Activated CD8-positive, alpha-beta memory T cell treated with anti-CD3 and anti-CD28 coated beads, Interleukin-2, amount 10 ng/mL, durations not matched to agents 7 days and 5 days (primary cell): Measurements from ENCODE around the gene EIF1. TPM values are rescaled to one million over a fixed set of nuclear protein-coding genes. Genes with fewer than 3 reads are reported as not detected.
"Not testable (repeated sequence)": the region's sequence is repeated elsewhere in the genome, so short reads cannot be mapped to it uniquely, and the experiment has no call there.

Experiments
- ATAC-seq: fragments of 150-1000 bp; cut with Tn5 transposase; one replicate; pipeline ENCODE4 v1.10.0; 2021; ENCODE audit warnings: moderate library complexity
- CTCF ChIA-PET: fragments of 350-600 bp; sonication (Branson Sonifier 250); formaldehyde crosslinking; loops from one replicate; lab custom pipeline; 2021; ENCODE audit warnings: antibody characterized with exemption; lab: Charles Lee
- DNase-seq: peaks from one replicate; pipeline ENCODE4 v3.0.0-alpha.2; 2020
- H3K27ac Mint-ChIP-seq: one replicate; pipeline ENCODE4 v1.8.0; 2021; ENCODE audit warnings: mild to moderate bottlenecking, mixed read lengths
- H3K27me3 Mint-ChIP-seq: one replicate; pipeline ENCODE4 v1.8.0; 2021; ENCODE audit warnings: mixed read lengths
- H3K36me3 Mint-ChIP-seq: one replicate; pipeline ENCODE4 v1.8.0; 2021; ENCODE audit warnings: mild to moderate bottlenecking, mixed read lengths
- H3K4me1 Mint-ChIP-seq: one replicate; pipeline ENCODE4 v1.8.0; 2021; ENCODE audit warnings: mixed read lengths
- H3K4me3 Mint-ChIP-seq: one replicate; pipeline ENCODE4 v1.8.0; 2021; ENCODE audit warnings: mild to moderate bottlenecking, moderate library complexity, mixed read lengths
- H3K9me3 Mint-ChIP-seq: one replicate; pipeline ENCODE4 v1.8.0; 2022; ENCODE audit warnings: low read depth, mixed read lengths
- total RNA-seq, 2 experiments: library from RNA; stranded (reverse); gene quantifications; one replicate each; pipeline ENCODE4 v1.2.3, GENCODE V29; 2021

EIF1 gene
- total RNA-seq, 2 experiments from 2014 or later, result 593 to 900 TPM

DNA sequence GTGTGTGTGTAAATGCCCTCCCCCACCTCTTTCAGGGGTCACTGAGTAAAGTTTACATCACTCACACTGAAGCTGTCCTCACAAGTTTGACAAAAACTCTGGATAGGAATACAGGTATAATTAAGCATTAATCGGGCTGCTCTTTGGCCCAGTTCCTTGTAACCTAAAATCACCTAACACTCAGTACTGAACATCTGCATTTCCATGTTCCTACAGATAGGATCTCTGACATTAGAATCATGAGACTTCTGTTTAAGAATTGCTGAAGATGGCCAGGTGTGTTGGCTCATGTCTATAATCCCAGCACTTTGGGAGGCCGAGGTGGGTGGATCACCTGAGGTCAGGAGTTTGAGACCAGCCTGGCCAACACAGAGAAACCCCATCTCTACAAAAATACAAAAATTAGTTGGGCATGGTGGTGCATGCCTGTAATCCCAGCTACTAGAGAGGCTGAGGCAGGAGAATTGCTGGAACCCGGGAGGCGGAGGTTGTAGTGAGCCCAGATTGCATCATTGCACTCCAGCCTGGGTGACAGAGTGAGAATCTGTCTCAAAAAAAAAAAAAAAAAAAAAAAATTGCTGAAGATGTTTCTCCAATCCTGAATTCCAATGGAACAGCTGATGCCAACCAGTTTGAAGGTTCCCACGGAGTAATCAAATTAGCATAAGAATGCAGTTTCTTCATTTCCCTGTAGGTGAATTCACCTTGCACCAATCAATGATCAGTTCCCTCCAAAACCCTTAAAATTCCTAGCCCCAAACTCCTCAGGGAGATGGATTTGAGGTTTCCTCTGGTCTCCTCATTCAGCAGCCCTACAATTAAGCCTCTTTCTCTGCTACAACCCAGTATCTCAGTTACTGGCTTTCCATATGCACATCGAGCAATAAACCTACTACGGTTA is 13.3 kb upstream of the EIF1 start:
- CTCF ChIA-PET, result interaction anchor here (0.6 to 9.4 kb wide), 5 partner anchors 9 to 126 kb away, joined by 3 to 239 read pairs (median 4); partner anchors contain the start of gene EIF1

DNA sequence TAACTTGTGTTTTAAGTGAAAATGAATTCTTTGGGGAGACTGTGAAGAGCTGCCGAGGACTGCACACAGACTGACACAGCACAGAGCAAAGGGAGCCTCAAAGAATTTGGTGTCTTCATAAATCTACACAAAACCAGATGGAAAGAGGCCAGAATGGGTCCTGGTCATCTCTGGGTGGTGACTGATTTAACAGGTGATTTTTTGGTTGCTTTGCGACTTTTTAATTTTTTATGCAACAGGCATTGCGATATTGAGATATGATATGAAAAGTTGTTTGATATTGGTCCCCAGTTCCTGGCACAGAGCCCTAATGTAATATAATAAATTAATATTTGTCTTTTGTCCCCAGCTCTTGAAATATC is 12.6 kb upstream of the EIF1 start:
- CTCF ChIA-PET, result interaction anchor here (0.6 to 9.4 kb wide), 5 partner anchors 10 to 127 kb away, joined by 3 to 239 read pairs (median 4); partner anchors contain the start of gene EIF1
- peaks cover 65% of the 10 kb centered on the region for H3K4me1 Mint-ChIP-seq
- DNase-seq (no peak), ATAC-seq (no peak)
- H3K27ac Mint-ChIP-seq, result no peak overlapping the region
- H3K27me3 Mint-ChIP-seq, result no peaks in the 10 kb centered on the region
- peaks cover 9% of the 10 kb centered on the region for H3K36me3 Mint-ChIP-seq
- H3K4me3 Mint-ChIP-seq, result no peak overlapping the region
- H3K9me3 Mint-ChIP-seq, result peaks cover 2% of the 10 kb centered on the region

More for the DNA sequence above, 13.3 kb upstream of the EIF1 start:
- ATAC-seq, DNase-seq, H3K27ac Mint-ChIP-seq, H3K36me3 Mint-ChIP-seq, H3K4me3 Mint-ChIP-seq, H3K27me3 Mint-ChIP-seq, H3K9me3 Mint-ChIP-seq: not testable (repeated sequence)
- H3K4me1 Mint-ChIP-seq, result peaks cover 62% of the 10 kb centered on the region

DNA sequence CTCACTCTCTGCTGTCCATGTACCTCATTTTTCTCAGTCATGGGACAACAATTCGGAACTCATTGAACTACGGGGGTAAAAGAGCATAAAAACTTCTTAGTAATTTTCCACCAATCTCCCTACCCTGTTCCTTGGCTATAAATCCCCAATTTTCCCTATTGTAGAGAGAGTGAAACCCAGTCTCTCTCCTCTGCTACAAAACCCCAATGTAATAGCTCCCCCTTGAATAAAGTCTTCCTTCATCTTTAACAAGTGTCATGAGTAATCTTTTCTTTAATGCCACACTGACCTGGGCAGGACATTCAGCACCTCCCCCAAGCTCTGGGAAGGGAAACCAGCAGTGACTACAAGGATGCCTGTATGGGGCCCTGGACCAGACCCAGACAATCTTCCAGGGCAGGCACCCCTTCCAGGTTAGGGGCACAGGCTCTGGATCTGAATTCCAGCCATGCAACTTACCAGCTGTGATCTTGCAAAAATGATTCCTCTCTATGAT is 10.2 kb upstream of the EIF1 start:
- peak; percentile 38 for ATAC-seq
- peak overlapping the region; percentile 88 for H3K4me3 Mint-ChIP-seq
- CTCF ChIA-PET, result interaction anchor here (0.5 to 9.4 kb wide), 8 partner anchors 11 to 129 kb away, joined by 3 to 239 read pairs (median 12); partner anchors contain the start of gene EIF1
- H3K27ac Mint-ChIP-seq, result peak overlapping the region; percentile 94
- no peak for DNase-seq
- peaks cover 9% of the 10 kb centered on the region for H3K36me3 Mint-ChIP-seq
- peaks cover 65% of the 10 kb centered on the region for H3K4me1 Mint-ChIP-seq
- peaks cover 2% of the 10 kb centered on the region for H3K9me3 Mint-ChIP-seq
- no peaks in the 10 kb centered on the region for H3K27me3 Mint-ChIP-seq

DNA sequence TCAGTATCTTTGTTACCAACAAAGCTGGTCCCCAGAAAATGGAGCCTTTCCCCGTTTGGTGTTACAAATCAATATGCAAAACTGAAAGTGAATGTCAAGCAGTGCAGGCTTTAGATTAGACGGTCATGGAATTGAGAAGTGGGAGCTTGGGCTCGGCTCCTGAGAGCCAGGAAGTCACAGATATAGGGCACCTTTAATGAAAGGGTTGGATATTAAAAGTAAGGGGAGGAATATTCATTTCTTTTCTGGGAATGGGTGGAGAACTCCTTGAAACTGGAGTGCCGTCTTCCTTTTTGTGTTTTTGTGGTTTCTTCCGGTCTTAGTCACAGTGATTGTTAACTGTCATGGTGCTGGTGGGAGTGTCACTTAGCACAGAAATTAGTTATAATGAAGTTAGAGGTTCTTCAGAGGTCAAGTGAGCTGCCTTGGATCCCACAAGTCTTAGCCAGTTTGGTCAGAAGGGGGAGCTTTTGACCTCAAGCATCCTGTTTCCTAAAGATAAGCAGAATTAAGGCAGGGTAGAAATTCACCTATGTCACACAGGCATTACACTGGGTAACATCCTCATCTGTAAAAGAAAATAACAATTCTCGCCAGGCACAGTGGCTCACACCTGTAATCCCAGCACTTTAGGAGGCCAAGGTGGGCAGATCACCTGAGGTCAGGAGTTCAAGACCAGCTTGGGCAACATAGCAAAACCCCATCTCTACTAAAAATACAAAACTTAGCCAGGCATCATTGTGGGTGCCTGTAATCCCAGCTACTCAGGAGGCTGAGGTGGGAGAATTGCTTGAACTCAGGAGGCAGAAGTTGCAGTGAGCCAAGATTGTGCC is 9.6 kb upstream of the EIF1 start:
- Mint-ChIP-seq H3K27ac (peak overlapping the region; percentile 94), H3K4me3 (peak overlapping the region; percentile 88), H3K27me3 (no peaks in the 10 kb centered on the region), H3K4me1 (peaks cover 65% of the 10 kb centered on the region), H3K9me3 (peaks cover 2% of the 10 kb centered on the region), H3K36me3 (peaks cover 9% of the 10 kb centered on the region)
- DNase-seq (peak; percentile 93), ATAC-seq (peak; percentile 89)
- CTCF ChIA-PET, result interaction anchor here (0.5 to 9.4 kb wide), 8 partner anchors 10 to 130 kb away, joined by 3 to 239 read pairs (median 12); partner anchors contain the start of gene EIF1

DNA sequence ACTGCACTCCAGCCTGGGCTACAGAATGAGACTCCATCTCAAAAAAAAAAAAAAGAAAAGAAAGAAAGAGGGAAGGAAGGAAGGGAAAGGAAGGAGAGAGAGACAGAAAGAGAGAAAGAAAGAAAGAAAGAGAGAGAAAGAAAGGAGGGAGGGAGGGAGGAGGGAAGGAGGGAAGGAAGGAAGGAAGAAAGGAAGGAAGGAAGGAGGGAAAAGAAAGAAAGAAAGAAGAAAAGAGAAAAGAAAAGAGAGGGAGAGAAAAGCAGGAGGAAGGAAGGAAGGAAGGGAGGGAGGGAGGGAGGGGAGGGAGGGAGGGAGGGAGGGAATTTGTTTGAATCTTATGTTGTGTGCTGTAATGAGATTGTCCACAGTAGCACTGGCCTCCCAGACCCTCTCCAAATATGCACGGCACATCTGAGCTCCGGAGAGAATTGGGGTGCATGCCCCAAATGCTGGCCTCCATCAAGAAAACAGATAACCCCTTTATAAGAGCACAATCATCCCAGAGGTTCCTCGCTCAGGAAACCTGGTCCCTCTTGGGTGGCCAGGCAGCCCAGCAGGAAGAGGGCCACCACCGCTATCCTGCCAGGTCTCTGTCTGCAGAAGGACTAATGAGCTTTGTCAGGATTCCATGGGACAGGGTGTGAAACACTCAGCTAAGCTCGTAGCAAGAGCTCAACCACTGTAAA is 8.8 kb upstream of the EIF1 start:
- CTCF ChIA-PET, result interaction anchor here (1.2 to 9.4 kb wide), 8 partner anchors 10 to 131 kb away, joined by 5 to 239 read pairs (median 16); partner anchors contain the start of gene EIF1
- H3K4me1 Mint-ChIP-seq, result peaks cover 63% of the 10 kb centered on the region
- no peak for ATAC-seq

DNA sequence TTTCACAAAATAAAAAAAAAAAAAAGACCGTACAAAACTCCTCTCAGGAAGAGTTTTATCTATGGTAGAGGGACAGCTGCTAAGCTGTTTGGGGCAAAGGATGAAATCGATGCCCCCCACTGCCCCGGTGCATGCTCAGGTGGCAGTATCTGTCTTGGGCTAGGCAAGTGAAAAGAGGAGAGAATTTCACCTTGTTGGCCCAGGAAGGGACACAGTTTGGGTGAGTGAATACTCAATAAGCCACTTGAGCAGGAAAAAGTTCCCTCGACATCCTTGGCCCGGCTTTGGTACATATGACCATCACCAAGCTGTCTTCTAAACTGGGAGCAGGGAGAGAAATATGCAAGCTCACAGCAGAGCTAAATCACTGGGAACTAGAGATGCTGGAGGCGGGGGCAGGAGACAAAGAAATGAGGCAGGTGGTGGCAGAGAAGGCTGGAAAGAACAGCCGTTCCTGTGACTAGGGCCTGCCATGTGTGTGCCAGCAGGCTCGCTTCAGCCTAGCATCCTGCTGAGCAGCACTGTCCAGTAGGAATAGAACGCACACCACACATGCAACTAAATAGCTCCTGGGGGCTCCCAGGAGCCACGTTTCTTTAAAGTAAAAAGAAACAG is 8.2 kb upstream of the EIF1 start:
- H3K9me3 Mint-ChIP-seq, result peaks cover 2% of the 10 kb centered on the region
- peaks cover 9% of the 10 kb centered on the region for H3K36me3 Mint-ChIP-seq
- H3K27ac Mint-ChIP-seq, result peak overlapping the region; percentile 64
- ATAC-seq (no peak), DNase-seq (no peak)
- no peak overlapping the region for H3K4me3 Mint-ChIP-seq
- H3K4me1 Mint-ChIP-seq, result peaks cover 61% of the 10 kb centered on the region
- no peaks in the 10 kb centered on the region for H3K27me3 Mint-ChIP-seq
- CTCF ChIA-PET, result interaction anchor here (1.6 to 9.4 kb wide), 4 partner anchors 9 to 32 kb away, joined by 5 to 239 read pairs (median 66); partner anchors contain the start of gene EIF1

More for the DNA sequence above, 8.8 kb upstream of the EIF1 start:
- peaks cover 9% of the 10 kb centered on the region for H3K36me3 Mint-ChIP-seq
- peak overlapping the region; percentile 94 for H3K27ac Mint-ChIP-seq
- H3K4me3 Mint-ChIP-seq, result peak overlapping the region; percentile 88
- peaks cover 2% of the 10 kb centered on the region for H3K9me3 Mint-ChIP-seq
- no peak for DNase-seq
- H3K27me3 Mint-ChIP-seq, result no peaks in the 10 kb centered on the region

DNA sequence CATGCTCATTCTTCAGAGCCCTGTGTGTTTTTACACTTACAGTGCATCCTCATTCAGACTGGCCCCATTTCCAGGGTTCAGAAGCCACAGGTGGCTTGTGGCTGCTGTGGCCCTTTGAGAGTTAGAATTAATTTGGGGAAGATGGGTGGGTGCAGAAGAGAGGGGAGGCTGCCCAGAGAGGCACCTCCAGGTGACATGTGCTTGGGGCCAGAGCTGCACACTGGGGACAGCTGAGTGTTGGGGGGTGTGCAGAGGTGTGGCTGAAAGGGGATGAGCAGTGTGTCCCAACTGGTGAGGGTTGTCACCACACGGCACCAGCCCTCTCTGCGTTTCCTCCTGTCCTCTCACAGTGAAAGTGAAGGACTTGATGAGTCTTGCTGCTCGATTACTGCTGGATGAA is 6.9 kb upstream of the EIF1 start:
- Mint-ChIP-seq H3K4me3 (no peak overlapping the region), H3K4me1 (peaks cover 52% of the 10 kb centered on the region), H3K9me3 (peaks cover 2% of the 10 kb centered on the region), H3K36me3 (peaks cover 5% of the 10 kb centered on the region), H3K27ac (peak overlapping the region; percentile 74), H3K27me3 (no peaks in the 10 kb centered on the region)
- peak; percentile 58 for DNase-seq
- CTCF ChIA-PET, result interaction anchor here (1.2 to 9.4 kb wide), 4 partner anchors 8 to 34 kb away, joined by 3 to 239 read pairs (median 66); partner anchors contain the start of gene EIF1
- ATAC-seq, result peak; percentile 21

DNA sequence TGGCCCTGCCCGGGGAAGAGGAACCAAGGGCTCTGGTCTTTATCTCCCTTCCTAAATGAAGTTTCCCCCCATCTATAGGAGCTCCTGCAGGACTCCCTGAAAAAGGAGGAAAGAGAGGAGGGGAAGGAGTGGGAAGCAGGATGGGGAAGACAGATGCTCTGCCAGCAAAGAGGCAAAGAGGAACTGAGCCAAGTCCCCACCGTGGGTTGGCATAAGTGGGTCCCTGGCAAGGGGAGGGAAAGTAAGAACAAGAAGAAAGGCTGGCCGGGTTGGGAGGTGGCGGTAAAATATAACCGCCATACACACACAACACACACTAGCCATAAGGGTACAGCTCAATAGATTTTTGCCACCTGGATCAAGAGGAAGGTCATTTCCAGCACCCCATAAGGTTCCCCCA is 6.1 kb upstream of the EIF1 start:
- H3K9me3 Mint-ChIP-seq, result peaks cover 2% of the 10 kb centered on the region
- ATAC-seq, result no peak
- CTCF ChIA-PET, result interaction anchor here (1.2 to 9.4 kb wide), 4 partner anchors 7 to 34 kb away, joined by 3 to 239 read pairs (median 66); partner anchors contain the start of gene EIF1
- no peak for DNase-seq
- peak overlapping the region; percentile 11 for H3K27ac Mint-ChIP-seq
- peaks cover 5% of the 10 kb centered on the region for H3K36me3 Mint-ChIP-seq
- H3K4me3 Mint-ChIP-seq, result no peak overlapping the region
- H3K27me3 Mint-ChIP-seq, result no peaks in the 10 kb centered on the region
- H3K4me1 Mint-ChIP-seq, result peaks cover 48% of the 10 kb centered on the region

DNA sequence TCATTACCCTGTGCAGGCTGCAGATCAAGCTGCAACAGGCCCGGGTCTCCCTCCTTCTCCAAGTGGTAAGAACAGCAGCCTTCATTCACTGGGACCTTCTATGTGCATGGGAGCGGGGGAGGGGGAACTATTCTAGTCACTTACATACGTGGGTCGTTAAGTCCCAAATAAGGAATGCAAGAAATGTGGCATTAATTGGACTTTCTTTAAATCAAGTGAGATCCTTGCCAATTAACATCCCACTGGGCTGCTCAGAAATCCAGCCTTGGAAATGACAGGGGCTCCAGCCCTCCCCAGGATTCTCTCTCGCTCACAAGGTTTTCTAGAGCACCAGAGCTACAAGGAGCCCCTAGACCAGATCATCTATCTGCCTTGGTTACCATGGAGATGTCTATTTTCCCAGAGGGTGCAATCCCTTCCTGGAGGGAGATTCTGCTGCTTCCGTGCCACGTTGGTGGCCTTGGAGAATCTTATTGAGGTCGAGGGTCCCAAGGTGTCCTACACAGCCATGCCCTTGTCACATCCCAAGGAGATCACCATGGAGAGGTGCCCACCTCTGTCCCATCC is 5.2 kb upstream of the EIF1 start:
- Mint-ChIP-seq H3K36me3 (peaks cover under 1% of the 10 kb centered on the region), H3K4me3 (no peak overlapping the region), H3K27me3 (no peaks in the 10 kb centered on the region), H3K9me3 (no peaks in the 10 kb centered on the region), H3K4me1 (peaks cover 45% of the 10 kb centered on the region), H3K27ac (no peak overlapping the region)
- DNase-seq (no peak), ATAC-seq (no peak)
- CTCF ChIA-PET, result interaction anchor here (9.4 kb wide), 1 partner anchor 17 kb away, joined by 239 read pairs; no protein-coding TSS in a partner anchor

DNA sequence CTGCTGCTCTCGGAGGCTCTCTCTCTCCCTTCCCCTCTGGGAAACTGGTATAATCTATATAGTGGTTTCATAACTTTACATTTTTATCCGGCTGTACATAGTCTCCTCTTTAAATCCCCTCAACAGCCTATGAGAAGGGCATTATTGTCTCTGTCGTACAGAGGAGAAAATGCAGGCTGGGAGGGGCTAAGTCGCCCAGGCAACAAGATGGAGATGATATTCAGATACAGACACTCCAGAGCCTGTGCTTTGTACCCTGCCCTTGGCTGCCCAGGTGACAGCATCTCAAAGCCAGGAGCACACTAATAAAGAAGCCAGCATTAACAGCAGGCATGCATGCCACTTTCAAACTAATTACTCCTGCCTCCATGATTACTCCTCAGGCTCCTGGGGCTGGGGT is 4.7 kb upstream of the EIF1 start:
- H3K27me3 Mint-ChIP-seq, result no peaks in the 10 kb centered on the region
- no peak overlapping the region for H3K27ac Mint-ChIP-seq
- H3K9me3 Mint-ChIP-seq, result no peaks in the 10 kb centered on the region
- no peak overlapping the region for H3K4me3 Mint-ChIP-seq
- CTCF ChIA-PET, result interaction anchor here (1.7 to 9.4 kb wide), 3 partner anchors 12 to 33 kb away, joined by 4 to 239 read pairs (median 5); no protein-coding TSS in a partner anchor
- ATAC-seq, result no peak
- H3K36me3 Mint-ChIP-seq, result no peaks in the 10 kb centered on the region
- H3K4me1 Mint-ChIP-seq, result peaks cover 40% of the 10 kb centered on the region
- DNase-seq, result no peak

DNA sequence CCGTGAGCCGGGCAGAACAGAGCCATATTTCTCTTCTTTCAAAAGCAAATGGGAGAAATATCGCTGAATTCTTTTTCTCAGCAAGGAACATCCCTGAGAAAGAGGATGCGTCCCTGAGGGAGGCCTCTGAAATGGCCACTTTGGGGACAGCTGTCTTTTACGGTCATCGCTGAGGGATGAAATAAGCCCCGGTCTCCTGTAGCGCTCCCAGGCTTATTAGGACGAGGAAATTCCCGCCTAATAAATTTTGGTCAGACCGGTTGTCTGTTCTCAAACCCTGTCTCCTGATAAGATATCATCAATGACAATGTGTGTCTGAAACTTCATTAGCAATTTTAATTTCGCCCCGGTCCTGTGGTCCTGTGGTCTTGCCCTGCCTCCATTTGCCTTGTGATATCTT is 2.9 kb upstream of the EIF1 start:
- peaks cover 33% of the 10 kb centered on the region for H3K4me1 Mint-ChIP-seq
- CTCF ChIA-PET, result interaction anchor here (1.0 to 2.0 kb wide), 6 partner anchors 10 to 126 kb away, joined by 3 to 6 read pairs (median 4); partner anchors contain the start of gene P3H4
- ATAC-seq, H3K27ac Mint-ChIP-seq, H3K4me3 Mint-ChIP-seq, DNase-seq, H3K9me3 Mint-ChIP-seq, H3K27me3 Mint-ChIP-seq: not testable (repeated sequence)
- H3K36me3 Mint-ChIP-seq, result peaks cover 16% of the 10 kb centered on the region
